Caki2 (cell line): Measurements from ENCODE around the gene JOSD2. TPM values are rescaled to one million over a fixed set of nuclear protein-coding genes. Genes with fewer than 3 reads are reported as not detected.

Experiments
- DNase-seq: peaks from one replicate; pipeline ENCODE4 v3.0.0-alpha.2; 2015; ENCODE audit warnings: low read depth
- in situ Hi-C: cut with HindIII; loops from 2 replicates; pipeline ENCODE4 v1.10.0; 2016; ENCODE audit warnings: low sequenced_read_pairs, low pct_unique_long_range_greater_than_20kb, mixed read lengths
- total RNA-seq: library from RNA; depleted of rRNA; stranded (reverse); fragments of >200 nt; shearing (Covaris generic); gene quantifications from 2 replicates; pipeline ENCODE4 v1.2.3, GENCODE V29; 2014; ENCODE audit warnings: low replicate concordance; rRNA removed

Gene JOSD2
- total RNA-seq, 1 experiment from 2014 or later = 34.4 TPM

DNA sequence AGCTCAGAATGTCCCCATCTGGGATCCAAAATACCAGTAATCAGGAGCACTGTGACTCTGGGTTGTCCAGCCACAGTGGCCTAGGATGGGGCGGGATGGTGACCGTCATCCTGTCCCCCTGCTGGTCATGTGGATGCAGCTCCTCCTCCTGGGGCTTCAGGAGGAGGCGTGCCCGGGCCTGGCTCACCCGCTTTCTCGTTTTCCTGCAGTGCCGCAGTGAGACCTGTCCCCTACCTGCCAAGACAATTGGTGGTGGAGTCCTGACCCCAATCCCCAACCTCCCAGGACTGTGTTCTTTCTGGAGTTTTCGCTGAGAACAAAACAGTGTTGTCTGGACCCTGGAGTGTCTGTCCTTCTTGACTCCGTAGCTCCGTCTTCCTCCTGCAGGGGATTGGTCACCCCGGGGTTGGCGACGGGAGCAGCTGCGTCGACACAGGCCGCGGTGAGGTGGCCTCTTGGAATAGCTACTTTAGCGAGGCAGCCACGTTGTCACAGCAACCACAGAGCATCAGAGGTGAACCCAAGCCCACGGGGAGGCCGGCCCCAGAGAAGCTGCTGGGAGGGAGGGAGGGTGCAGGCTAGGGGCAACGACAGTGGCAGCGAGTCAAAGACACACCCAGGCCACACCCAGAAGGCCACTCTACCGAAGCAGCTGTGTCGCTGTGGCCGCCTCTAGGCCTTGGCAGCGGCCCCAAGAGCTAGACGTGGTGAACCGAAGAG, 44.8 kb downstream of the JOSD2 start:
- in situ Hi-C loops = no loop called here
- DNase-seq = peak; percentile 93

DNA sequence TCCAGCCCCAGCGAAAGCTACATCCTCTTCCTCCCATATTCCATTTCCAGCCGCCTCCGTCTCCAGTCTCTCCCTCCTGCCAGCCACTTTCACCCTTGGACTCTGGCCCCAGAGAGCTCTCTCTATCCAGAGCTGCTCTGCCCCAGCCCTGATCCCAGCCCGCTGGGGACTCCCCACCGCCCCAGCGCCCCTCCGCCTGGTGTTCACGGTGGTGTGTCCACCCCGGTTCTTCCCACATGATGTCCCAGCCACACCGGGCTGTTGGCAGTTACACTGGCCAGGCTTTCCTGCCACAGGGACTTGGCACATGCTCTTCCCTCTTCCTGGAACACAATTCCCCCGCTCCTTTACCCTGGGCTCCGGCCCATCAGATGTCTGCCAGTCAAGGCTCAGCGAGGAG, 46.0 kb downstream of the JOSD2 start:
- no peak for DNase-seq
- in situ Hi-C loops = no loop called here

DNA sequence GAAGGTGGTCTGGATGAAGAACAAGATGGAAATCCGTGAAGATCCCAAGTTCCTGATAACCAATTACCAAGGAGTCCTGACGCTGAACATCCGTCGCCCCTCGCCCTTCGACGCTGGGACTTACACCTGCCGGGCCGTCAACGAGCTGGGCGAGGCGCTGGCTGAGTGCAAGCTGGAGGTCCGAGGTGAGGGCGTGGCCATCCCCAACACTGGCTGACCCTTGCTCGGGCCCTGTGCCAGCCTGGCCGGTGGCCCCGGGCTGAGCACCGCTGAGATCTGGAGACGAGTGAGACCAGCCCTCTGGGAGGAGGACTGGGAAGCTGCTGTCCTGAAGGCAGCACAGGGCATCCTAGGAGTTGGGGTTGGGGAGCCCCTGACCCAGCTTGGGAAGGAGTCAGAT, 46.6 kb downstream of the JOSD2 start:
- in situ Hi-C loops = no loop called here

DNA sequence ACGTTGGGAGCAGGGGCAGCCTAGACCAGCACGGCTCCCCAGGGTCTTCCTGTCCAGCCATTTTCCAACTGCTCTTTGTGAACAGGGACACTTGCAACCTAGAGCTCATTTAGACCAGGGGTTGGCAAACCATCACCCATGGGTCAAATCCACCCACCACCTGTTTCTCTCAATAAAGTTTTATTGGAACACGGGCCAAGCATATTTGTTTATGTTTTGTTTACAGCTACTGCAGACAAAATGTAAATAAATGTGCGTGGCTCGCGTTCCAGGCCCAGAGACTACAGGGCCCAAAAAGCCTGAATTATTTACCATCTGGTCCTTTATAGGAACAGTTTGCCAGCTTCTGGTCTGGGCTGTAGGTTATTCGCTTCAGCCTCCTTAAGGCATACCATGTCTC, 48.0 kb downstream of the JOSD2 start:
- in situ Hi-C loops = no loop called here
- no peak for DNase-seq

More for the DNA sequence above, 46.6 kb downstream of the JOSD2 start:
- DNase-seq = no peak

DNA sequence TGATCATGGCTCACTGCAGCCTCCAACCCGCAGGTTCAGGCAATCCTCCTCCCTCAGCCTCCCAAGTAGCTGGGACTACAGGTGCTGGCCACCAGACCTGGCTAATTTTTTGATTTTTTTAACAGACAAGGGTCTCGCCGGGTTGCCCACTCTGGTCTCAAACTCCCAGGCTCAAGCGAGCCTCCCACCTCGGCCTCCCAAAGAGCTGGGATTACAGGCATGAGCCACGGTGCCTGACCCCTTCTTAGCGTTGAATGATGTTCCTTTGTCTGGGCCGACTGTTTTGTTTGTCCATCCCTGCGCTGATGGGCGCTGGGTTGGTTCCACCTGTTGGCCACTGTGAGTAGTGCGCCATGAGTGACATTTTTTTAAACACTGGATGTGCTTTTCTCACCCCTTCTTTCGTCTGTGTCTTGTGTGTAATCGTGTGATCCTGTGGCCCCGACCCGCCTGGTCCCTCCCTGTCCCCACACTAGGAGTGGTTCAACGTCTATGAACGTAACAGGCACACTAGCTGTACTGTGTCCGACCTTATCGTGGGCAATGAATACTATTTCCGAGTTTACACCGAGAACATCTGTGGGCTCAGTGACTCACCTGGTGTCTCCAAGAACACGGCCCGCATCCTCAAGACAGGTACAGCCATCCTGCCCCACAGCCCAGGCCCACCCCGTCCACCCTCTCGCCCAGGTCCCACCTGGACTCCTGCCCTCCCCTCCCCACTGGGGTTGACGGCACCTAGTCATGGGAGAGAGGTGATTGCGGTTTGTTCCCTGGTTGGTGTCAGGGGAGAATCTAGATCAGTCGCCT, 49.7 kb downstream of the JOSD2 start:
- DNase-seq = peak; percentile 74
- in situ Hi-C loops = no loop called here

DNA sequence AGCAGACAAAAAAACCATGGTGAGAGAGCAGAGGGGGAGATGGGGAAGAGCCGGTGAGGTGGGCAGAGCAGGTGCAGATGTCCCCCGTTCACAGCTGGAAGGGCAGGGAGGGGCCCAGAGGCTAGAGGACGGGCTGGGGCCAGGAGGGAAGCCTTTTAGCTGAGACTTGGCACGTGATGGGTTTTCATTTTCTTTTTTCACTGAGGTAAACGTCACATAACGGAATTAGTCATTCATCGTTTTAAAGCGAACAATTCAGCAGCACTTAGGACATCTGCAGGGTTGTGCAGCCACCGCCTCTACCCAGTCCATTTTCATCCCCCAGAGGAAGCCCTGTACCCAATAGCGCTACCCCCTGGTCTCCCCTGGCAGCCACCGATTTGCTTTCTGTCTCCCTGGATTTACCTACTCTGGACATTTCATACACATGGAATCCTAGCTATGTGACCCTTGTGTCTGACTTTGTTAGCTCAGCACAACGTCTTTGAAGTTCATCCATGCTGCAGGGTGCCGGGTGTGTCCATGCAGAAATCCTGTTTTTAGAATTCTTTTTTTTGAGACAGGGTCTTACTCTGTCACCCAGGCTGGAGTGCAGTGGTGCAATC, 50.7 kb downstream of the JOSD2 start:
- in situ Hi-C loops = no loop called here

DNA sequence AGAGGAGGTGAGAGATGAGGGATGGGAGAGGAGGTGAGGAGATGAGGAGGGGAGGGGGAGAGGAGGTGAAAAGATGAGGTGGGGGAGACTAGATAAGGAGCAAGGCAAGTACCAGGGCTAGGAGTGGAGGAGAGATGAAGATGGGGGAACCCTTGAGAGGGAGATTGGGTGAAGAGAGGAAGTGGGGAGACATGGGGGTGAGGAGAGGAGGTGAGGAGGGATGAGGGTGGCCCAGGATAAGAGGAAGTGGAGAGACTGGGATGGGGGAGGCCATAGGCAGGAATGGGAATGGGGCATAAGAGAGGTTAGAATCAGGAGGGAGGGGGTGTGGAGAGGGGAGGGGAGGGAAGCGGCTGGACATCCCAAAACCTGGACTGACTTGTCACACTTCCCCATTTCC, 51.4 kb downstream of the JOSD2 start:
- in situ Hi-C loops = no loop called here
- DNase-seq = no peak

More for the DNA sequence above, 50.7 kb downstream of the JOSD2 start:
- peak; percentile 89 for DNase-seq

DNA sequence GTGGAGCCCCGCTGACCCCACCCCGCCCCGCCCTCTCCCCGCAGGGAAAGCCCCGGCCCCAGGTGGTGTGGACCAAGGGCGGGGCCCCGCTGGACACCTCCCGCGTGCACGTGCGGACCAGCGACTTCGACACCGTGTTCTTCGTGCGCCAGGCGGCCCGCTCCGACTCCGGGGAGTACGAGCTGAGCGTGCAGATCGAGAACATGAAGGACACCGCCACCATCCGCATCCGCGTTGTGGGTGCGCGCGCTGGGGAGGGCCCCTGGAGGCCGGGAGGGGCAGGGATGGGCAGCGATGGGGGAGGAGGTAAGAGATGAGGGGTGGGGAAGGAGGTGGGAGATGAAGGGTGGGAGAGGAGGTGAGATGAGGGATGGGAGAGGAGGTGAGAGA, 51.9 kb downstream of the JOSD2 start:
- no peak for DNase-seq
- in situ Hi-C loops = no loop called here

DNA sequence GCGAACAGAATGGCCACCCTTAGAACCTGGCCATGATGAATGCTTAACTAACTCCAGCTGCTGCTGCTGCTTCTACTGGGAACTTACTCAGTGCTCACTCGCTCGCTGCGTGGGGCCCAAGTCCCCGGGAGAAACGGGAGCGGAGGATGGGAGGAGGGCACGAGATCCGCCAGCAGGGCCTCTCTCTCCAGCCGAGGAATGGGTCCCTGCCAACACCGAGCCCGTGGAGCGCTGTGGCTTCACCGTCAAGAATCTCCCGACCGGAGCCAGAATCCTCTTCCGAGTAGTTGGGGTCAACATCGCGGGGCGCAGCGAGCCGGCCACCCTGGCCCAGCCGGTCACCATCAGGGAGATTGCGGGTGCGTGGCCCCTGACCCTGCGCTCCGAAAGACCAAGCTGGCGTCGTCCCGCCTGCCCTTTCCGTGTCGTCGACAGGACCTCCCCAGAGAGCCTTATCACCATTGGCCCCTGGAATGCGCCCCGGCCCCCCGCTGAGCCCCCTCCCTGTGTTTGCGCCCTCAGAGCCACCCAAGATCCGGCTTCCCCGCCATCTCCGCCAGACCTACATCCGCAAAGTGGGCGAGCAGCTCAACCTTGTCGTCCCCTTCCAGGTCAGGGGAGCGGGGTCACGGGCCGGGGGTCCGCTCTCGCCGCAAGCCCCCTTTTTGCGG, 52.5 kb downstream of the JOSD2 start:
- in situ Hi-C loops = no loop called here
- DNase-seq = no peak

DNA sequence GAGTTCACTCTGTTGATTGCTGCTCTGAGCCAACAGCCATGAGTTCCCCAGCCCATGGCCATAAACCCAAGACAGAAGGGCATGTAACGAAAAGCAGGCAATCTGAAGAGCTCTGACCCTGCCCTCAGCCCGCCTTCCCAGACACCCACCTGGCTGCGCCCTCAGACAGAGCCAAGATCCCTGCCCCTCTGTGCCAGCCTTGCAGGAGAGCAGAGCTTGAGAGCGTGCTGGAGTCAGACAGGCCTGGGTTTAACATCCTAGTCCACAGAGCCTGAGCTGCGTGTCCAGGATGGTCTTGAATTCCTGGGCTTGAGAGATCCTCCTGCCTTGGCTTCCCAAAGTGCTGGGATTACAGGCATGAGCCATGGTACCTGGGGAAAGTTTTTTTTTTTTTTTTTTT, 53.7 kb downstream of the JOSD2 start:
- in situ Hi-C loops = no loop called here
- DNase-seq = no peak

Other genes with a start within 250 kb of the JOSD2 start
- 0.49 and 0.74 TPM in 2 replicates for gene KCNC3, start 181.8 kb downstream of the JOSD2 start, total RNA-seq
- gene NAPSA, start 145.6 kb downstream of the JOSD2 start, total RNA-seq = 0.61 TPM in 1 of 2 replicates, not detected in the other
- 151 and 189 TPM in 2 replicates for gene NR1H2, start 134.7 kb downstream of the JOSD2 start, total RNA-seq
- 122 and 176 TPM in 2 replicates for gene POLD1, start 126.8 kb downstream of the JOSD2 start, total RNA-seq
- not detected in 2 replicates for gene SPIB, start 92.3 kb downstream of the JOSD2 start, total RNA-seq
- gene MYBPC2, start 78.3 kb downstream of the JOSD2 start, total RNA-seq = not detected in 2 replicates
- 152 and 192 TPM in 2 replicates for gene EMC10, start 34.7 kb downstream of the JOSD2 start, total RNA-seq
- gene GARIN5A, start 34.3 kb downstream of the JOSD2 start, total RNA-seq = 0.43 TPM in 1 of 2 replicates, not detected in the other
- gene ASPDH, start 2.7 kb upstream of the JOSD2 start, total RNA-seq = not detected in 2 replicates
- gene LRRC4B, start 57.2 kb upstream of the JOSD2 start, total RNA-seq = 5.0 and 8.7 TPM in 2 replicates
- gene SYT3, start 128.7 kb upstream of the JOSD2 start, total RNA-seq = 0.14 and 0.26 TPM in 2 replicates
- 13.5 and 20.4 TPM in 2 replicates for gene C19orf81, start 138.3 kb upstream of the JOSD2 start, total RNA-seq
- not detected in 2 replicates for gene SHANK1, start 208.6 kb upstream of the JOSD2 start, total RNA-seq
- gene CLEC11A, start 212.2 kb upstream of the JOSD2 start, total RNA-seq = 2.0 and 6.1 TPM in 2 replicates